ENCODE results near the gene PURB.

DNA sequence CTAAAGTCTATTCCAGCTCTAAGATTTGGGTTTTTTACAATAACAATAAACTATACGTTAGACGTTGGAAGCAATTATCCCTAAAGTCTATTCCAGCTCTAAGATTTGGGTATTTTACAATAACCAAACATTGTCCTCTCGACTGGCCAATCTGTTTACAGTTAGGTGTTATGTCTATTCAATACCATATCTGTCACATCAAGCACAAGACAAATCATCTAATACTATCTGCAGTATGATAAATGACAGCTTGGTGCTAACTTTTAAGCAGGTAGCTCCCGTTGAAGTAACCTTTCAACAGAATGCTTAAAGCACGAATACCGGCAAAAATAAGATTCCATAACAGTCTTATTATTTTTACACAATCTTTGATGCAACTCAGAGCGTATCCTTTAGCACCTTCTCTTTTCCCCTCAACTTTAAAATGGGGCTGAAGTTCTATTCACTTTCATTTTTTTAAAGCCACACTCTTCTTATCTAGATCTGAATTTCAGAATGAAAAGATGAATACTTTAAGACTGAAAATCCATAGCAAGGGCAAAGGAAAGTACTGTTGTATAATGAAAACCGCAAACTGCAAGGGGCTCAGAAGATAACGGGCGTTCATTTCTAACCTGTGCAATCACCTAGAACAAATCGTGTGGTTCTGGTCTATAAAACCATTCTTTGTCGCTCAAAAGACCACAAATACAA lies 38.4 kb downstream of the PURB start:
- no peak for TF ChIP-seq GABPA (IDR thresholded peaks at IDR 0.05; ENCODE audit: low read depth)
- TF ChIP-seq, protein P1, sequence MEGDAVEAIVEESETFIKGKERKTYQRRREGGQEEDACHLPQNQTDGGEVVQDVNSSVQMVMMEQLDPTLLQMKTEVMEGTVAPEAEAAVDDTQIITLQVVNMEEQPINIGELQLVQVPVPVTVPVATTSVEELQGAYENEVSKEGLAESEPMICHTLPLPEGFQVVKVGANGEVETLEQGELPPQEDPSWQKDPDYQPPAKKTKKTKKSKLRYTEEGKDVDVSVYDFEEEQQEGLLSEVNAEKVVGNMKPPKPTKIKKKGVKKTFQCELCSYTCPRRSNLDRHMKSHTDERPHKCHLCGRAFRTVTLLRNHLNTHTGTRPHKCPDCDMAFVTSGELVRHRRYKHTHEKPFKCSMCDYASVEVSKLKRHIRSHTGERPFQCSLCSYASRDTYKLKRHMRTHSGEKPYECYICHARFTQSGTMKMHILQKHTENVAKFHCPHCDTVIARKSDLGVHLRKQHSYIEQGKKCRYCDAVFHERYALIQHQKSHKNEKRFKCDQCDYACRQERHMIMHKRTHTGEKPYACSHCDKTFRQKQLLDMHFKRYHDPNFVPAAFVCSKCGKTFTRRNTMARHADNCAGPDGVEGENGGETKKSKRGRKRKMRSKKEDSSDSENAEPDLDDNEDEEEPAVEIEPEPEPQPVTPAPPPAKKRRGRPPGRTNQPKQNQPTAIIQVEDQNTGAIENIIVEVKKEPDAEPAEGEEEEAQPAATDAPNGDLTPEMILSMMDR (IDR thresholded peaks at IDR 0.05; ENCODE audit: insufficient read depth, low read length): no peak
- no peak for TF ChIP-seq POLR2AphosphoS5 (IDR thresholded peaks at IDR 0.05; ENCODE audit: low read depth)
- TF ChIP-seq, protein P2, sequence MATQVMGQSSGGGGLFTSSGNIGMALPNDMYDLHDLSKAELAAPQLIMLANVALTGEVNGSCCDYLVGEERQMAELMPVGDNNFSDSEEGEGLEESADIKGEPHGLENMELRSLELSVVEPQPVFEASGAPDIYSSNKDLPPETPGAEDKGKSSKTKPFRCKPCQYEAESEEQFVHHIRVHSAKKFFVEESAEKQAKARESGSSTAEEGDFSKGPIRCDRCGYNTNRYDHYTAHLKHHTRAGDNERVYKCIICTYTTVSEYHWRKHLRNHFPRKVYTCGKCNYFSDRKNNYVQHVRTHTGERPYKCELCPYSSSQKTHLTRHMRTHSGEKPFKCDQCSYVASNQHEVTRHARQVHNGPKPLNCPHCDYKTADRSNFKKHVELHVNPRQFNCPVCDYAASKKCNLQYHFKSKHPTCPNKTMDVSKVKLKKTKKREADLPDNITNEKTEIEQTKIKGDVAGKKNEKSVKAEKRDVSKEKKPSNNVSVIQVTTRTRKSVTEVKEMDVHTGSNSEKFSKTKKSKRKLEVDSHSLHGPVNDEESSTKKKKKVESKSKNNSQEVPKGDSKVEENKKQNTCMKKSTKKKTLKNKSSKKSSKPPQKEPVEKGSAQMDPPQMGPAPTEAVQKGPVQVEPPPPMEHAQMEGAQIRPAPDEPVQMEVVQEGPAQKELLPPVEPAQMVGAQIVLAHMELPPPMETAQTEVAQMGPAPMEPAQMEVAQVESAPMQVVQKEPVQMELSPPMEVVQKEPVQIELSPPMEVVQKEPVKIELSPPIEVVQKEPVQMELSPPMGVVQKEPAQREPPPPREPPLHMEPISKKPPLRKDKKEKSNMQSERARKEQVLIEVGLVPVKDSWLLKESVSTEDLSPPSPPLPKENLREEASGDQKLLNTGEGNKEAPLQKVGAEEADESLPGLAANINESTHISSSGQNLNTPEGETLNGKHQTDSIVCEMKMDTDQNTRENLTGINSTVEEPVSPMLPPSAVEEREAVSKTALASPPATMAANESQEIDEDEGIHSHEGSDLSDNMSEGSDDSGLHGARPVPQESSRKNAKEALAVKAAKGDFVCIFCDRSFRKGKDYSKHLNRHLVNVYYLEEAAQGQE (IDR thresholded peaks at IDR 0.05; ENCODE audit: insufficient replicate concordance, low read depth): no peak
- TF ChIP-seq SPI1 (IDR thresholded peaks at IDR 0.05; ENCODE audit: borderline replicate concordance, low read depth): no peak

Measured in HL-60 (cell line).